Measurements from ENCODE around the gene AKAP6.
"Not testable (repeated sequence)": the region's sequence is repeated elsewhere in the genome, so short reads cannot be mapped to it uniquely, and the experiment has no call there.

Gene AKAP6

DNA sequence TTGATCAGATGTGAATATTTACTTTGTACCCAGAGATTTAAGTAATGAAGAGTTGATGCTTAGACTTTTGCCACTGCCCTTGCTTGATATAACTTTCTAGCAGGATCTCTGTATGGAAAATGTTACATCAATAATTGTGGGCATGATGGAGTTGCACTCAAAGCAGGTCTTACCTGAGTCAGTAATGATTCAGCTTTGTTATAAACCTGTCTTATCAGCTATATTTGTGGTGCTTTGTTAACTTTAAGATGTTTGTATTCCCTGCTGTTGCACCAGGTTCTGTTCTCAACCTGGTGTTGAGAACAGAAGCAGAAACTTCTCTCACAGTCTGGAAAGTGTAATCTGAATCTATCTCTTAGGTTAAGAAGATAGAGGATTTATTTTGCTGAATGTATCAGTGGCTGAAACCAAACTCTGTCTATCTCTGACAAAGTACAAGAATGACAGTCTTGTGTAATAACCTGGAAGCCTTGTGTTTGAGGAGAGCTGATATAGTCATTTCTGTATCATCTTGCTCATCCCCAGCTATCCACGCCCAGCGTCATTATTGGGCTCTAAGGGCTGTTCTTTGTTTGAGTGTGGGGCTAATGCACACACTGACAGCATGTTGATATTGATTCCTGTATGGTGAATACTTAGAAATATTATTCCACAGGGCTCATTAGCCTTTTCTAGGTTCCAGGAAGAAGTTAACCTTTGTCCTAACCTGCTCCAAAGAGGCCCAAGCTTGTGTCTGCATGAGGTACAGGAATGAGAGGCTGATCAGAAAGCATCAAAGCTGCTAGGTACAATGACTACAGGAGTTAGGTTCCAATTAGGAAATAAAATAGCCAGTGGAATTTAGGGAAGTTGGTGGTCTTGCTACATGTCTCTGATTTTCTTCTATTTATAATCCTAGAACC is 3.6 kb downstream of the AKAP6 start:
- DNase-seq (ENCODE audit: low spot score) = no peak

DNA sequence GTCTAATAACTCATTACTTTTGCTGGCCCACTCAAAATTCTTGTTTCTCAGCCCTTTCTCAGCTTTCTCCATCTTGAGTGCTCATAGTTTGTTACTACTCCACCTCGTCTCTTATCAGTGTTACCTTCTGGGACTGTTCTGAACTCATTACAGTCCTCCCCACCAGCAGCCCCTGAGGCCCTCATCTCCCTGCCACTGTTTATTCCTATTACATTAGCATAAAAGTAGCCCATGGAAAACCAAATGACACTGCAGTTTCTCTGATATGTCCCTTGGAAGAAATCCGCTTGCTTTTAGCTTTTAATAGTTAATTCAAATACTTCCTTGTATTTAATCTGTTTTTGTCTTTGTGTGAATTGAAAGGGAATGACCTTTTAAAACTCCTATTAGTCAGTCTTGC is 7.6 kb downstream of the AKAP6 start:
- DNase-seq (ENCODE audit: low spot score) = no peak

DNA sequence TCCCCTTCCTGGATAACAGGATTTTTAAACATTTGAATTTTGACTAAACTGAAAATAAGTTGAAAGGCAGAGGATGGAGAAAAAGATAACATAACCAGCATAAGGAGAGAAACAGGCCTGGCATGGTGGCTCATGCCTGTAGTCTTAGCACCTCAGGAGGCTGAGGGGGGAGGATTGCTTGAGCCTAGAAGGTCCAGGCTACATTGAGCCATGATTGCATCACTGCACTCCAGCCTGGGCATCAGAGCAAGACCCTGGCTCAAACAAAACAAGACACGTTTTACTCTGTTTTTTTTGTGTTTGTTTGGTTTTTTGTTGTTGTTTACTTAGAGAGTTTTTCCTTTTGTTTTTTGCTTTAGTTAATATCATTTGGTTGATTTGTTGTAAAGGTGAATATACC is 8.7 kb downstream of the AKAP6 start:
- no peak for DNase-seq (ENCODE audit: low spot score)

DNA sequence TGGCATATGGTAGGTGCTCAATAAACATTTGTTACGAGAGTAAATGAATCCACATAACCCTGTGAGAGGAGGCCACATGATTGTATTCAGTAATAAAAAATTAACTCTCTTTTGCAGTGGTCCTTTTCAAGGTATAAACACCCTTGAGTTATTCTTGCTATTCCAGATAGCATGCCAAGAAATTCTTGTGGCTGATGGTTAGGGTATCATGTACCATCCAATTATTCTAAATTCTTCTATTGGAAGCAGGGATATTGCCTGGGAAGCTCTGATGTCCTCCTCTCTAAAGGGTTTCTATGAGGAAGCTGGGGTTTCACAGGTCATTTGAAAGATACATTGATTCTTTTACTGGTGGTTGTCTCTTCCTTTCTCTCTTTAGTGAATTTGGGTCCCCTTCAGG is 10.1 kb downstream of the AKAP6 start:
- no peak for DNase-seq (ENCODE audit: low spot score)

DNA sequence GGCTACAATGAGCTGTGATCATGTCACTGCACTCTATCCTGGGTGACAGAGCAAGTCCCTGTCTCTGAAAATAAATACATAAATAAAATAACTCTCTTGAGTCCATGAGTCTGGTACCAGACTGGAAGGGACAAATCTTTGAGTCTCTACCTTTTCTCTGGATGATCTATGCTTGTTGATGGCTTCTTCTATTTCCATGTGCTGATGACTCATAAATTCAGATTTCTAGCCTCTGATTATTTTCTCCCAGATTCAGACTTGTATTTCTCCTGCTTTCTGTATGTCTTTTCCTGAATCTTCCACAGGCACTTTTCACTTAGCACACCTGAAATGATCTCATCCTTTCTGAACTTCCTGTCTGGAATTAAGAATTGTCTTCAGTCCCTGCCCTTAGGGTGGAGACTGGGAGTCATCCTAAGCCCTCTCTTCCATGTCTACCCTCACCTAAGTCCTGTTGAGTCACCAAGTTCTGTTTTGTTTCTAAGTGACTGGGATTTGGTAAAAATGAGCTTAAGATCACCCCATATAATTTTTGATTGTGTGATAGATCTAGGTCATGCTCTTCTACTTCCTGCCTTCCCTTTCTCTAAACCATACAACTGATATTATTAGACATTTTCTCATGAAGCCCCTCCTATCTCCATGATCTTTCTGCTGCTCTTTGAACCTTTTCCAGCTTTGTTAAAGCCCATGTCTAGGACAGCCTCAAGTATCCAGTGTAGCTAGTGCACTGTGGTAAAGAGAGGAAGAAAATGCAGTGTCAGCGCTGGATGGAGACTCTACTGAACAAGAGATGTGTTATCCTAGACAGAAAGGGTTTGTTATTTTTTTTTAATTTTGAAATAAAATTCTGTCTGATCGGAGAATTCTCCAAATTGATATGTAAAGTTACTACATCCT is 13.1 kb downstream of the AKAP6 start:
- DNase-seq (ENCODE audit: low spot score) = peak; percentile 89

DNA sequence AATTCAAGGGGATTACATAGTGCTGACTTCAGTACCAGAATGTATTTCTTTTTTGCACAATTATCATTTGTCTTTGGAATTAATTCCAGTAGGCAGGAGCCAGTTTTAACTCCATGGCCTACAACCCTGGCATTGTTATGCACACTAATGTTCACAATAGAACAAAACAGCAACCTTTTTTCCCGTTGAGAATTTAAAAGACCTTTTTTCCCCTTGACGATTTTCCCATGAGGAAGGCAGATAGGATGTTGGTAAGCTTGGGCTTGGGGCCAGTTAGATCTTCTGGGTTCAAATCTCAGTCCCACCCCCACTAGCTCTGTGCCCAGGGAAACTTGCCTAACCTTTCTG is 13.7 kb downstream of the AKAP6 start:
- DNase-seq (ENCODE audit: low spot score) = no peak

DNA sequence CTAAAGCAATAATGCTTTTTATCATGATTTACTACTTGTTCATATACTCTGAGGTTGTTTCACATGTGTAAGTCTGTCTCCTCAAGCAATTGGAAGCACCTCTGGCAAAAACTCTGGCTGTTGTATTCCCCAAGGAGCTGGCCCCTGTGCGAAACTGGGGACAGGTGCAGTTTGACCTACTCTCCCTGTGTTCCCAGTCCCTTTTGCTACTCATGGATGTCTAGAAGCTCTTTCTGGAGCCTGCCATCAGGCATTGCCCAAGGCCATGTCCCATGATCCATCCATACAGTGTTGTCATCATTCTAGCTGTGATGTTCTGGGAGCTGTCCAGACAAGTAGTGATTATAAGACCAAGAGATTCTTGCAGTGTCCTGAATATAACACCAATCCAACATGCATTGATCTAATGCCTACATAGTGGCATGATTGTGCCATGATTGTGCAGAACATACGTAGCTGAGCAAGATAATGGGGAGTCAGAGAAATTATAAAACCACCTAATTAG is 14.9 kb downstream of the AKAP6 start:
- DNase-seq (ENCODE audit: low spot score) = no peak

DNA sequence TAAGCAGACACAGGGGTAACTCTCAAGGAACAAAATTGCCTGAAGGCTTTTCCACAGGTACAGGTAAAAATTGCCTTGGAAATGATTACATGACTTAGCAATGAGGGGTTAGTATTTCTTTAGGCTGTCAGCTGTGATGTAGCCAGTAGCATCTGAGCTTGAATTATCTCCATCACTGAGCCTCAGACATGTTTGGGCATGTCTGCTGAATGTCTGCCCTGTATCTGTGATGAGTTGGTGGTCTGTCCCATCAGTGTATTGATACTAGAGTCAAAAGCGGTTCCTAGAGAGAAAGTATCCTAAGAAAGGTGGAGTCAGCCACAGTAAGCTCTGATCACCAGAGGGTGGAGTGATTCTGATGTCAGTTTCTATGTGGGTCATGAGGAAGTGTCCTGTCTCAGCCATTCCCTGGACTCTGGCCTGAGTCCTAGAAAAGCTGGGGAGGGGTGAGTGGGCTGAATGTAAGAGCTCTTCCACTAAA is 16.3 kb downstream of the AKAP6 start:
- peak; percentile 52 for DNase-seq (ENCODE audit: low spot score)

DNA sequence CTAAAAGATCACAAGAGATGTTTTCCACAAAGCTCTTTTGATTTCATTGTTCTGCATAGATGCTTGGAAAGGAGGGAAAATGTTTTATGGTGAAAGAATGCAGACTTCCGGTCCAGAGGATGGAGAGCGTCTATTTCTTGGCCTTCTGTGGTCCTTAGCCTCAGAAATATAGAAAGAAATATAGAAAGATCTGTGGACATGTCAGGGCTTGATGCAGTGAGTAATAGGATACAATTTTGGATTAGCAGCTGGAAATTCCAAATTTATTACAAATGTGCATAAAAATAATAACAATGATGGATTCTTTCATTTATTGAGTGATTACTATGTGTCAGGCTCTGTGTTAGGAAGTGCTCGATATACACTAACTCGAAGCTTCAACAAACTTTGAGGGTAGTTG is 20.2 kb downstream of the AKAP6 start:
- no peak for DNase-seq (ENCODE audit: low spot score)

DNA sequence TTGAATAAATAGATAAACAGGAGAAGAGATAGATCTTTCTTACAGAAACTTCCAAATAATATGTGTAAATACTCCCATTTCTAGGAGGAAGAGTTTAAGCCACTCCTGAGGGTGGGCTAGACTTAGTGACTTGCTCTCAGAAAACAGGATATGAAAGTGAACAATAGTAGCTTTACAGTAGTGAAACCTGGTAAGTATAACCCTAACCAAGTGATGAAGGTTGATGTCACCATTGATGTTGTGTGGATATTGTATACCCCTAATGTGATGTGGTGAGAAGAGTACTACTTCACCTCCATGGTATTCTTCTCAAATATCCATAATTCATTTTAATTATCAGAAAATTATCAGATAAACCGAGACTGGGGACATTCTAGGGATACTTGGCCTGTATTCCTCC is 20.9 kb downstream of the AKAP6 start:
- no peak for DNase-seq (ENCODE audit: low spot score)

DNA sequence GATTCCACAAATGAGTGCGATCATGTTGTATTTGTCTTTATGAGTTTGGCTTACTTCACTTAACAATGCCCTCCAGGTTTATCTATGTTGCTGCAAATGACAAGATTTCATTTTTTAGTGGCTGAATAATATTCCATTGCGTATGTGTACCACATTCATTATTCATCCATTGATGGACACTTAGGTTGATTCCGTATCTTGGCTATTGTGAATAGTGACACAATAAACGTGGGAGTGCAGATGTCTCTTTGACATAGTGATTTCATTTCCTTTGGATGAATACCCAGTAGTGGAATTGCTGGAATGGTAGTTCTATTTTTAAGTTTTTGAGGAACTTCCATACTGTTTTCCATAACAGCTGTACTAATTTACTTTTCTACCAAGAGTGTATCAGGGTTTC is 23.5 kb downstream of the AKAP6 start:
- no peak for DNase-seq (ENCODE audit: low spot score)

DNA sequence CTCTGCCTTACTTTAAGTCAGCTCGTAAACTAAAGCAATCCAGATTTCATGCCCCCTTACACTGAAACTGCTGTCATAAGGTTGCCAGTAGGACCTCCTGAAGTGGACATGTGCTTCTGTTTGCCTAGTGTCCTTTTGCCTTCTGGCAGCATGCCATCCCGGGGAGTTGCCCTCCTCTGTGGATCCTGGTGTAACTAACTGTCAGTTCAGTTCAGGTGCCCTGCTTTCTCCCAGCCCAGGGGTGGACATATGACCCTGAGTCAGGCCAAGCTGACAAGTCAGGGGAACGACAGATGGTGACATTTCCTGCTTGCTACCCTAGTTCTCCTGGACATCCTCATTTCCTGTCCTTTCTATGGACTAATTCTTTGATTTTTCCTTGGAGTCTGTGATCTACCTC is 25.6 kb downstream of the AKAP6 start:
- DNase-seq (ENCODE audit: low spot score) = peak; percentile 24

DNA sequence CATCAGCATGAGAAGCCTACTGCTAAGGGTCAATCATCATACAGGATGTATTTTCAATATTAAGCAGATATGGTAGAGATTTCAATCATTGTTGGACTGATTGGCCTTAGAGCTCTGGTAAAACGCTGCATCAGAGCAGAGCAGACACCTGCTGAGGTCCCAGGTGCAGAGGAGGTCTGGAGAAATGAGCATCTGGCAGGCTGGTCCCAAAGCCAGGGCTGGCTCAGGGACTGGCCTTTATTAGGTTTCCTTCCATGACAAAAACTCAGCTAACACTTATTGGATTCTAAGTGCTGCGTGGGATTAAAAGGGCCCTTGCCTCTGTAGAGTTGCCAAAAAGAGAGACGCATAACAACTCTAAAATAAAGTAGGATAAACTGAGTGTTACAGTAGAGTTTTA is 29.7 kb downstream of the AKAP6 start:
- DNase-seq (ENCODE audit: low spot score) = no peak

DNA sequence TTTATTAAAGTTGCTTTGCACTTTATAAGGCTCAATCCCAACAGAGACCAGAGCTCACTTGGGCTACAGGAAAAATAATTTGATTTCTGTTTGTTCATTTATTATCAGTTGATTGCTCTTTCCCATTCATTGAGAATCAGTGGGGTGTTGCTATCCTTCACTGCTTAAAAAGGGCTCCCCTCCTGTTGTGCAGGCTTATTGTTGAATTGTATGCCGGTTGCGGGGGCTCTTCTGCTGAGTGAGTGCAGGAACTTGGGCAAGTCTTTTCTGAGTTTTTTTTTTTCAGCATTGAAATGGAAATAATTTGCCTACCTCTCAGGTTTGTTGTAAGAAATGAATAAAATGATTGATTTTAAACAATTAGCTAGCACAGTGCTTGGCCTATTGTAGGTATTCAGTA is 32.6 kb downstream of the AKAP6 start:
- DNase-seq (ENCODE audit: low spot score) = no peak

DNA sequence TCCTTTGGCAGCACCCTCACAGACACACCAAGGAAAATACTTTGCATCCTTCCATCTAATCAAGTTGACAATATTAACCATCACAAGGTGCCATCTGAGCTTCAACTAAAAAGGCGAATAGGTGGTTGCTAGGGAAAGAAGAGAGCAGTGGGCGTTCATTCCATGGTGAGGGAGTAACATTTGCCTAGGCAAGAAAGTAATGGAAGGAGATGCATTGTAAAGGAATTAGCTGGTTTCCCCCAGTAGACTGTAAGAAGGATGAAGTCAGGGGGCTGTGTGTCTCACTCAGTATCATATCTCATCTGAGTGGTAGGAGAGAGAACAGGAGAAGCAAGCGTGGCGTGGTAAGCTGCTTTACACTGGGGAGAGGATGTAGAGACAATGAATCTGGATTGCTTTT is 34.7 kb downstream of the AKAP6 start:
- DNase-seq (ENCODE audit: low spot score) = no peak

DNA sequence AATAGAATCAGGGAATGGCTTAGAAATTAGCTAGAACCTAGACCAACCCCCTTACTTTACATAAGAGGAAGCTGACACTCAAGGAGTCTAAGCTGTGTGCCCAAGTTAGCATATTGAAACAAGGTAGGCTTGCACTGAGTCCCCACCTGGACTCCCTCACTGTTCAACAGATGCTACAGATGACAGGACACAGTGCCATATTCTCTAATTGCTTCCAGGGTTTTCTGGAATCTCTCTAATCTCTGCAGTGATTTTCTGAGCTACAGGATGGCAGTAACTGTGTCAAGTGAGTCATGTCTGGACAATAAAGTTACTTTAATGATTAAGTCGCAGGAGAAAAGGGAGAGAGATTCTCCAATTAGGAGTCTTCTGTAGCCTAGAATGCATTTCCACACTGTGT is 35.8 kb downstream of the AKAP6 start:
- peak; percentile 45 for DNase-seq (ENCODE audit: low spot score)

DNA sequence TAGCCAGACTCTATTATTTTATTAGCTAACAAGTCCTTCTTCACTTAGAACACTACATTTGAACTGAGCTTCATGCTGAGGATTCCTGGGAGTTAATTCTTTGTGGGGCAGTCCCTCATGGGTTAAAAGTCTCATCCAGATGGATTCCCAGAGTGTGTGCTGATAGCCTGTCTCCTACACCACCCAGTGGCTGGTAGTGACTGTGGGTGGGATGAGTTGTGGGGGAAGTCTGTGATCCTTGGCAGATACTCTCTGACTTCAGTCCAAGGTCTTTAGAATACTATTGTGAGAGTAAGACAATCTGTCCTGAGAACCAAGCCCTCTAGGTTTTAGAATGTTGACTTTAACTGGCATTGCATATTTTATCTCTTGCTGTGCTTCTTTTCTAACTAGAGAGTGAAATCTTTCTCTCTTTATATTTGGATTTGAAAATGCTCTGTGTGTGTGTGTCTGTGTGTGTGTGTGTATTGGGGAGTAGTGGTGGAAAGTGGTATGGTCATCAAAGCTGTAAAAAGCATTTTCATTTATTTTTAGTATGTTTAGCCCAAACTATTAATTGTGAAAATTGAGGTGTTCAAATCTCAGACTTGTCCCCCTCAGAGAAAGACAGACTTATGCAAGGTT is 37.3 kb downstream of the AKAP6 start:
- peak; percentile 20 for DNase-seq (ENCODE audit: low spot score)

DNA sequence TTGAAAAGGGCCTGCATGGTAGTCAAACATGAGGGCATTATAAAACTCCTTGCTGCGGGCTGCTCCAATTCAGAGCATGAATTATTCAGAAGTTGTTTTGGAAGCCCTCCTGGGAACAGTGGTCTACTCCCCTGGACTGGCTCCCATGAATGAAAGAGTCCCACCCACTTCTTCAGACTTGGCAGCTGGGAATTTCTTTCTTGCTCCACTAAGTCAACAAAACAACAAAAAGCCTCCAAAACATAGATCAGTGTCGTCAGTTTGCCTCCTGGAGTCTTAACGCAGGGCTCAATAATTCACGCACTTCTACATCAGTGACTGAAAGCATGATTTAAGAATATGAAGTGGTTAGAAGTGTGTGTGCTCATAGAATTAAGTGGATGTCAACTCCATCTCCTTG is 37.9 kb downstream of the AKAP6 start:
- no peak for DNase-seq (ENCODE audit: low spot score)

DNA sequence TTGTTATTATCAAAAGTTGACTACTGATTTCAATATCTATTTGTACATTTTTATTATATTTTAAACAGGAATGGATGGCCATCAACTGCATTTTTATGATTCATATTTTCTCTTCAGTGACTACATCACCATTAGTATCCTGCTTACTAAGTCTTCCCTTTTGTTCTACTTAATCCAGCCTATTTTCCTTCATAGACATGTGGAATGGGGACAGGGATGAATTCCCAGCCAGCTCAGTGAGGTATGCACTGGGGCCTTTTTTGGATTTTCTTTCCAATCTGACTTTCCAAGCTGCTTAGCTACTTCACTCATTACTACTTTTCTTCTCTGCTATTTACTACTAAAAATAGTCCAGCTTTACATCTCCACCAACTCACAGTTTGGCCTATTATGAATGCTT is 38.4 kb downstream of the AKAP6 start:
- no peak for DNase-seq (ENCODE audit: low spot score)

DNA sequence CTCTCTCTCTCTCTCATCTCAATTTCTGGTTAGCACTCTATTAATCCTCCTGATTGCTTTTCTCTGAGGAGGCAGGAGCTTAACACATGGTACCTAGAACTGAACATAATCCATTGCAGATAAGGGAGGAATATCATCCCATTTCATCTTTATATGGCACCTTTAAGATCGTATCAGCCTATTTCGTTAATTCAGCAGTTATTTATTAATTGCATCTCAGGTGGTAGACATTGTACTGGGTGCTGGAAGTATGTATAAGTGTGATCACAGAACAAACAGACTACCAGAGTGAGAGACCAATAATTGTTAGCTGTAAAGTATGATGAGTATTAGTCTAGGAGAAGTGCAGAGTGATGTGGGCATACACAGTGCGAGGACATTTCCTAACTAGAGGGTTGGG is 39.0 kb downstream of the AKAP6 start:
- DNase-seq (ENCODE audit: low spot score) = no peak

DNA sequence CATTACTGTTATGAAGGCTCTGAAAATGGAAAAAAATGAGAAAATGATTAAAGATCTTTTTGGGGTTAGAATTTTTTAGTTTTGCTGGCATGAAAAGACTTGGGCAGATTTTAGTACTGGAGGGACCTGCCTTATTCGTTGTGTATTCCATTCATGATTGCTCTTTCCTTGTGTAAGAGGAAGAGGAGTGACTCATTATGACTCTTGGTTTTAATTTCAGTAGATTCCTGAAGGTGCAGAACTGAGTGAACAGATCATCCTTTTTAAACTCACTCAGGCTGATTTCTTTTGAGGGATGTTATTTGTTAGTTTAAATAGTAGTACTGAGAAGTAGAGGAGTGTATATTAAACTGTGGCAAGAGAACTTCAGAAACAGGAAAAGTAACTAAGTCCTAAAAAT is 41.6 kb downstream of the AKAP6 start:
- DNase-seq (ENCODE audit: low spot score) = peak; percentile 86

DNA sequence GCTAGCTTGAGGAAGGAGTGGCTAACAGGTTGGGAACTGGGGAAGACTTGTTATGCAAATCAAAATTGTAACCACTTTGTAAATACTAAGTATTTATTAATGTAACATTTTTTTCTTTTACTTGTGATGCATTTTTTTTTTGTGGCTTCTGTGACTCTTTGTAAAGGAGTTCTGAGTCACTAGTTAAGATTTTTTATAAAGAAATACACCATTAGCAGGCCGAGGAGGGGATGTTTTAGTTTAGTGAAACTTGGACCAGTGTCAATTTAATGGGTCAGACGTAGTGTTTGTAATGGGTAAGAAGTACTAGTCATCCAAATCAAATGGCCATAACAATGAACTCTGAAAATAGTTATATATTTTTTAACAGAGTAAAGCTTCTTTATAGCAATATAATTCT is 43.1 kb downstream of the AKAP6 start:
- DNase-seq (ENCODE audit: low spot score) = peak; percentile 91

DNA sequence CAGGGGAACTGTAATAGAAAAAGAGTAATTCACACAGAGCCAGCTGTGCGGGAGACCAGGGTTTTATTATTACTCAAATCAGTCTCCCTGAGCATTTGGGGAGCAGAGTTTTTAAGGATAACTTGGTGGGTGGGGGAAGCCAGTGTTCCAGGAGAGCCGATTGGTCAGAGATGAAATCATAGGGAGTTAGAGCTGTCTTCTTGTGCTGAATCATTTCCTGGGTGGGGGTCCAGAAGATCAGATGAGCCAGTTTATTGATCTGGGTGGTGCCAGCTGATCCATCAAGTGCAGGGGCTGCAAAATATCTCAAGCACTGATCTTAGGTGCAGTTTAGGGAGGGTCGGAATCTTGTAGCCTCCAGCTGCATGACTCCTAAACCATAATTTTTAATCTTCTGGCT is 44.1 kb downstream of the AKAP6 start:
- not testable (repeated sequence) for DNase-seq (ENCODE audit: low spot score)

Data from kidney tubule cell (primary cell).